ENCODE measurements around the gene CHCHD5.

DNA sequence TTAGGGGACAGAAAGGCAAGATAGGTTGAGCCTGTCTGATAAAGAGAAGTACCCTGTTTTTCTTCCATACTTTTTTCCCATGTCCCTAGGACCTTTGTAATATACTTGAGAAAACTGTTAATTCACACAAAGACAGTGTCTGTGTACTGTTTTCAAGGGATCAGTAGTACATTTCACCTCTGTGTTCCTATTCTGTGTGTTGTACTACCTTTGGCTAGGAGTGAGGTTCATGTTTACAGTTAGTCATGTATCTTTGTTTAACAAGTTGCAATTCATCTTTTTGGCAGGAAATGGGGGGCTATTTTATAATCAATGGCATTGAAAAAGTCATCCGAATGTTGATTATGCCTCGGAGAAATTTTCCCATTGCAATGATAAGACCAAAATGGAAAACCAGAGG lies 35.4 kb upstream of the CHCHD5 start:
- TF ChIP-seq JUN (IDR thresholded peaks at IDR 0.05; ENCODE audit: low read depth, low read length) (no peak), GABPA (IDR thresholded peaks at IDR 0.05; ENCODE audit: borderline replicate concordance, insufficient read depth, low read length) (no peak), CTCF (IDR thresholded peaks at IDR 0.05; ENCODE audit: control extremely low read depth in 1 of 3, insufficient read depth in 1 of 3, low read depth in 1 of 3, low read length in 3 of 3) (no peak)

Data from H1 (cell line).